Stimulated activated naive CD8-positive, alpha-beta T cell treated with anti-CD3 and anti-CD28 coated beads, Interleukin-15, Interleukin-2, amounts not matched to agents 100 ng/mL and 50 ng/mL, for 24 hours (primary cell): ENCODE data around the gene SLC9A7.
A peak's percentile ranks its signal among the peaks of the same experiment; 100 is the strongest.

Experiments
- H3K27ac Mint-ChIP-seq: one replicate; pipeline ENCODE4 v1.8.0; 2021; ENCODE audit warnings: mild to moderate bottlenecking, mixed read lengths
- H3K27me3 Mint-ChIP-seq: one replicate; pipeline ENCODE4 v1.8.0; 2021; ENCODE audit warnings: mixed read lengths
- H3K36me3 Mint-ChIP-seq: one replicate; pipeline ENCODE4 v1.8.0; 2021; ENCODE audit warnings: low read depth, mixed read lengths
- H3K4me1 Mint-ChIP-seq: one replicate; pipeline ENCODE4 v1.8.0; 2021; ENCODE audit warnings: low read depth, mixed read lengths
- H3K4me3 Mint-ChIP-seq: one replicate; pipeline ENCODE4 v1.8.0; 2021; ENCODE audit warnings: mild to moderate bottlenecking, mixed read lengths
- H3K9me3 Mint-ChIP-seq: one replicate; pipeline ENCODE4 v1.8.0; 2021; ENCODE audit warnings: mixed read lengths

The SLC9A7 gene

DNA sequence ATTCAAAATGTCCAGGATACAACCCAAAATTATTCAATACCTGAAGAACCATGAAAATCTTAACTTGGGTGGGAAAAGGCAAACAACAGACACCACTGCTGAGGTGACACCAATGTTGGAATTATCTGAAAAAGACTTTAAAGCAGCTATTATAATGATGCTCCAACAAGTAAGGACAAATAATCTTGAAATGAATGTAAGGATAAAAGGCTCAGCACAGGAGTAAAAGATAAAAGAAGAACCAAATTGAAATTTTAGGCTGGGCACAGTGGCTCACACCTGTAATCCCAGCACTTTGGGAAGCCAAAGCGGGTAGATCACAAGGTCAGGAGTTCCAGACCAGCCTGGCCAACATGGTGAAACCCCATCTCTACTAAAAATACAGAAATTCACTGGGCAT is 4.0 kb upstream of the SLC9A7 start:
- peaks cover 3% of the 10 kb centered on the region for H3K4me1 Mint-ChIP-seq
- H3K27me3 Mint-ChIP-seq: peaks cover 4% of the 10 kb centered on the region
- no peak overlapping the region for H3K27ac Mint-ChIP-seq
- H3K36me3 Mint-ChIP-seq: no peaks in the 10 kb centered on the region
- H3K9me3 Mint-ChIP-seq: no peaks in the 10 kb centered on the region
- H3K4me3 Mint-ChIP-seq: no peak overlapping the region

DNA sequence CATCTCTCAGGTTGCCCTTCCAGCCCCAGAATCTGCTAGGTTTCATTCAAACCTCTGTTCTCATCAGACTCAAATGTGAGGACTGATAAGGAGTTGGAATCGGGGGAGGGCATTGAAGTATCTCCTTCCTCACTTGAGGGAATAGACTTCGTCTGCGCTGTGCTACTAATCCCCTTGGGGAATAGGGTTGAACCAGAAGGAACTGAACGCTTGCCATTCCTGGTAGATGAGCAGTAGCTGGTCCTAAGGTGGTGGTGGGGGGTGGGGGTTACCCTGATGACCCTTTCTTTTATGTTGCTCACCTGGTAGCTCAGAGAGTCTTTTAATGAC is 692 bp upstream of the SLC9A7 start:
- Mint-ChIP-seq H3K4me1 (peaks cover 21% of the 10 kb centered on the region), H3K27ac (peak overlapping the region; percentile 77), H3K27me3 (peaks cover 4% of the 10 kb centered on the region), H3K36me3 (no peaks in the 10 kb centered on the region), H3K9me3 (no peaks in the 10 kb centered on the region), H3K4me3 (peak overlapping the region; percentile 81)

GRCh38 chrX:46758163-46758955 is 559 bp downstream of the SLC9A7 start:
- Mint-ChIP-seq H3K4me3 (peak overlapping the region; percentile 94), H3K27ac (peak overlapping the region; percentile 87), H3K9me3 (no peaks in the 10 kb centered on the region), H3K36me3 (no peaks in the 10 kb centered on the region), H3K27me3 (peaks cover 4% of the 10 kb centered on the region), H3K4me1 (peaks cover 30% of the 10 kb centered on the region)

DNA sequence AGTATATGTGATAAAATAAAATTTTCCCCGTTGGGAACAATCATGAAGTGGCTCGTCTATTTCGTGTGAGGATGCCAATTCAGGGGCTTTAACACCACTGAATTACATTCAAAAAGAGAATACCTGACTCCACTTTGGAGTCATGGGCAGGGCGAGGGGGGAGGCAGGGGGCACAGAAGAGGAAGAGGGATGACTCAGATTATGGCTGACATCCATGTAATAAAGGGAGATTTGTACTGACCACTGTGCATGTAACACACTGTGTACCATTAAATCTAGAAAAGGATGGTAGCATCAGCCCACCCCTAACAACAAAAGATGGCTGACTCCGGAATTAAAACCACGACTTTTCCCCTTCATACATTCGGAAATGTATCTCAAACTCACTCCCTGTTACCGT is 1.3 kb downstream of the SLC9A7 start:
- no peaks in the 10 kb centered on the region for H3K9me3 Mint-ChIP-seq
- H3K4me3 Mint-ChIP-seq: peak overlapping the region; percentile 94
- peaks cover 4% of the 10 kb centered on the region for H3K27me3 Mint-ChIP-seq
- H3K27ac Mint-ChIP-seq: peak overlapping the region; percentile 87
- peaks cover 30% of the 10 kb centered on the region for H3K4me1 Mint-ChIP-seq
- H3K36me3 Mint-ChIP-seq: no peaks in the 10 kb centered on the region

GRCh38 chrX:46757052-46757451 is 1.9 kb downstream of the SLC9A7 start:
- peak overlapping the region; percentile 87 for H3K27ac Mint-ChIP-seq
- peak overlapping the region; percentile 94 for H3K4me3 Mint-ChIP-seq
- no peaks in the 10 kb centered on the region for H3K9me3 Mint-ChIP-seq
- H3K36me3 Mint-ChIP-seq: no peaks in the 10 kb centered on the region
- H3K4me1 Mint-ChIP-seq: peaks cover 34% of the 10 kb centered on the region
- H3K27me3 Mint-ChIP-seq: peaks cover 4% of the 10 kb centered on the region

DNA sequence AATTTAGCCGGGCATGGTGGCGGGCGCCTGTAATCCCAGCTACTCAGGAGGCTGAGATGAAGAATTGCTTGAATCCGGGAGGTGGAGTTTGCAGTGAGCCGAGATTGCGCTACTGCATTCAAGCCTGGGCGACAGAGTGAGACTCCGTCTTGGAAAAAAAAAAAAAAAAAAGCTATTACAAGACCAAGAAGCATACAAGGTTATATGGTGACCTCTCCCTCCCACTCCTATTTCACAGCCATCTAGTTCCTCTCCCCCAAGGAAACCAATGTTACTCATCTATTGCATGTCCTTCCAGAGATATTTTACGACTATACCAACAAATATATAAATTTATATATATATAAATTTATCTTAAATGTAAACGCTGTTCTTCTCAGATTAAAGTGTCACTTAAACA is 3.2 kb downstream of the SLC9A7 start:
- Mint-ChIP-seq H3K27ac (no peak overlapping the region), H3K9me3 (no peaks in the 10 kb centered on the region), H3K36me3 (no peaks in the 10 kb centered on the region), H3K4me3 (no peak overlapping the region), H3K4me1 (peaks cover 34% of the 10 kb centered on the region), H3K27me3 (no peaks in the 10 kb centered on the region)

DNA sequence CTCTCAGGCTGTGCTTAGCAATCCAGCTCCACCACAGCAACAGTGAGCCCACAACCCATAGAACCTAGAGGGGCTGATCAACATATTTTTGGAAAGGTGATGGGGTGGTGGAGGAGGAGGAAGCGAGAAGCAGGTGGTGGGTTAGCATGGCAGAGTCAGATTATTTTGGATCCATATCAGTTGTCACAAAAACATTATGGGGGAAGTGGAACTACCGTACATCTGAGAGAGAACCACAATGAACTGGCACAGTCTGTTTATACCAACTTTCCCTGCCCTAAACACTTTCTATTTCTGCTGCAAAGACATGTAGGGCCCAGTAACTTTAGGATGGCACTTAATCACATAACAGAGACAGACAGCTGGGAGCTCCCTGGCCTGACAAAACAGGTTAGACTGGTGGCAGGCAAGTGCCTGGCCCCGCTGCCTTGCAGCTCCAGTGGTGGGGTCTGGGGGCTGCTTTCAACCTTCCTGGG is 4.3 kb downstream of the SLC9A7 start:
- Mint-ChIP-seq H3K9me3 (no peaks in the 10 kb centered on the region), H3K4me3 (peak overlapping the region; percentile 65), H3K27ac (peak overlapping the region; percentile 40), H3K36me3 (no peaks in the 10 kb centered on the region), H3K27me3 (no peaks in the 10 kb centered on the region), H3K4me1 (peaks cover 31% of the 10 kb centered on the region)

DNA sequence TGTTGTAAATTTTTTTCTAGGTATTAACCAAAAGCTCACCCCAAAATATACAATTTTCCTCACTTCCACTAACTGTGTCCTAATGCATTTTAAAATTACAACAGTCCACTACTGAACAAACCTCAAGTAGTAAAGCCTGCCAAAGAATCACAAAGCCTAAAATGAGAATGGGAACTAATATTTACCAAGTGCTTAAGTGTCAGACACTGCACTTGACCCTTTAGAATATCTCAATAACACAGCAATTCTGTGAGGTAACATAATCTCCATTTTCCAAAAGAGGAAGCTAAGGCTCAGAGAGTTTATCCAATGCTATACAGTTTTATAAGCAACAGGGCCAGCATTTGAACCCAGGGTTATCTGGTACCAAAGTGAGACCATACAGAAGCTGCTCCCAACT is 4.9 kb downstream of the SLC9A7 start:
- H3K4me3 Mint-ChIP-seq: no peak overlapping the region
- no peaks in the 10 kb centered on the region for H3K36me3 Mint-ChIP-seq
- H3K4me1 Mint-ChIP-seq: peaks cover 31% of the 10 kb centered on the region
- no peaks in the 10 kb centered on the region for H3K27me3 Mint-ChIP-seq
- no peak overlapping the region for H3K27ac Mint-ChIP-seq
- H3K9me3 Mint-ChIP-seq: no peaks in the 10 kb centered on the region

DNA sequence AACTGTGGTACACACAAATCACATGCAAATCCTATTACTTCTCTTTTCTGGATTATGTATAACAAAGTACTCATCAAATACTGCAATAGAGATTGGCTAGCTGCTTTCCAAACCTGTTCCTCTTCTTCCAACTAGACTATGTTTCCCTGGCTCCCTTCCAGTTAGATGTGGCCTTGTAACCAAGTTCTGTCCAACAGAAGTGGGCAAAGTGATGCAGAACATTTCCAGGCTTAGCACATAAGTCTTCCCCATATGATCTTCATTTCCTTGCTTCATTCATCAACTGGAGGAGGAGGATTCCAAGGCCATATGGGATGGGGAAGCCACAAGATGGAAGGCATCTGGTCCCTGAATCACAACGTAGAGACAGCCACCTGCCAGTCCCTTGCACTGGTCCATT is 8.0 kb downstream of the SLC9A7 start:
- no peaks in the 10 kb centered on the region for H3K9me3 Mint-ChIP-seq
- H3K27me3 Mint-ChIP-seq: no peaks in the 10 kb centered on the region
- H3K4me3 Mint-ChIP-seq: no peak overlapping the region
- H3K36me3 Mint-ChIP-seq: no peaks in the 10 kb centered on the region
- H3K27ac Mint-ChIP-seq: no peak overlapping the region
- peaks cover 29% of the 10 kb centered on the region for H3K4me1 Mint-ChIP-seq

DNA sequence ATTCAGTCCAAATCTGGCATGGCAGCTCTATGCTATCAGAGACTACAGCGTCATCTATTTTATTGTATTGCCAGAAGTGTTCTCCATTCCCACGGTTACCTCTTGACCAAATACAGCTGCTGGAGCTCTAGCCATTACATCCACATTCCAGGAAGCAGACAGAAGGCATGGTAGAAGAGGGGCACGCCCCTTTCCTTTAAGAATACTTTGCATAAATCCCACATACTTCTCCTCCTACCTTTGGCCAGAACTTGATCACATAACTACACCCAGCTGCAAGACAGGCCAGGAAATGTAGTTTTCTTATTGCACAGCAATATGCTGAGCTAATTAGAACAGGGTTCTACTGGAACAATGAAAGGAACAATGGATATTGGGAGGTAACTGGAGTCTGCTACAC is 14.9 kb downstream of the SLC9A7 start:
- H3K27me3 Mint-ChIP-seq: no peaks in the 10 kb centered on the region
- H3K9me3 Mint-ChIP-seq: no peaks in the 10 kb centered on the region
- H3K4me3 Mint-ChIP-seq: no peak overlapping the region
- peaks cover 15% of the 10 kb centered on the region for H3K4me1 Mint-ChIP-seq
- H3K36me3 Mint-ChIP-seq: peaks cover 22% of the 10 kb centered on the region
- no peak overlapping the region for H3K27ac Mint-ChIP-seq

DNA sequence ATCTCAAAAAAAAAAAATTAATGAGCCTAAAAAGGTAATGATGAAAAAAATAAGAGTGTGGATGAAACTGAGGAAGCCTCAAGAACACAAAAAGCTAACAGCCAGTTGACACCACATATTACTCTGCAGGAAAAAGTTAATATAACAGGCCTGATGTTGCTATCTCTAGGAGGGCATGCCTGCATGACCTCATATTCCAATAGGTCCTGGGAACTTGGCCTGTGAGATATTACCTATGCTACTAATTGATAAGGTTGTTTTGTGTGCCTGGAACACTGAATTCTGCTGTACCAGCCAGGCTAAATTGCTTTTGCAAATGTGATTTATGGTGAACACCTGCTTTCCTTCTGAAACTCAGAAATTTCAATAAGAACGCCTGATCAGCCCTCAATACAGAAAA is 15.9 kb downstream of the SLC9A7 start:
- H3K36me3 Mint-ChIP-seq: peaks cover 23% of the 10 kb centered on the region
- H3K27ac Mint-ChIP-seq: no peak overlapping the region
- H3K9me3 Mint-ChIP-seq: no peaks in the 10 kb centered on the region
- no peak overlapping the region for H3K4me3 Mint-ChIP-seq
- H3K27me3 Mint-ChIP-seq: no peaks in the 10 kb centered on the region
- H3K4me1 Mint-ChIP-seq: peaks cover 11% of the 10 kb centered on the region

- H3K9me3 Mint-ChIP-seq: peaks cover 14% of the 10 kb centered on the region
Measured at GRCh38 chrX:46739736-46740135, 19.2 kb downstream of the SLC9A7 start.

GRCh38 chrX:46737462-46737861 is 21.5 kb downstream of the SLC9A7 start:
- H3K9me3 Mint-ChIP-seq: peaks cover 14% of the 10 kb centered on the region
- H3K4me3 Mint-ChIP-seq: no peak overlapping the region
- H3K27ac Mint-ChIP-seq: no peak overlapping the region
- peaks cover 32% of the 10 kb centered on the region for H3K36me3 Mint-ChIP-seq
- peaks cover 24% of the 10 kb centered on the region for H3K4me1 Mint-ChIP-seq
- H3K27me3 Mint-ChIP-seq: no peaks in the 10 kb centered on the region

More at GRCh38 chrX:46739736-46740135, 19.2 kb downstream of the SLC9A7 start:
- peaks cover 38% of the 10 kb centered on the region for H3K36me3 Mint-ChIP-seq
- H3K4me3 Mint-ChIP-seq: no peak overlapping the region
- no peaks in the 10 kb centered on the region for H3K27me3 Mint-ChIP-seq
- H3K4me1 Mint-ChIP-seq: peaks cover 8% of the 10 kb centered on the region
- no peak overlapping the region for H3K27ac Mint-ChIP-seq

GRCh38 chrX:46737041-46737440 is 21.9 kb downstream of the SLC9A7 start:
- Mint-ChIP-seq H3K4me3 (no peak overlapping the region), H3K36me3 (peaks cover 28% of the 10 kb centered on the region), H3K9me3 (peaks cover 14% of the 10 kb centered on the region), H3K4me1 (peaks cover 24% of the 10 kb centered on the region), H3K27me3 (no peaks in the 10 kb centered on the region), H3K27ac (no peak overlapping the region)

DNA sequence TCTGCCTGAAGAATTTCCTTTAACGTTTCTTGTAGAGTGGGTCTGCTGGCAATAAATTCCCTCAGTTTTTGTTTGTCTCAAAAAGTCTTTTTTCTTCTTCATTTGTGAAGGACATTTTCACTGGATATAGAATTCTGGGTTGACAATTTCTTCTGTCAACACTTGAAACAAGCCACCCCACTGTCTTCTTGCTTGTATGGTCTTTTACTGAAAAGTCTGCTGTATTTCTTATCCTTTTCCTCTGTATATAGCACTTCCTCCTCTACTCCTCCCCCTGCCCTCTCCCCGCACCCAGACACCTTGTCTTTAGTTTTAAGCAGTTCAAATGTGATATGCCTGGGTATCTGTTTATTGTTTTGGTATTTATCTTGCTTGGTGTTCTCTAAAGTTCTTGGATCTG is 23.3 kb downstream of the SLC9A7 start:
- Mint-ChIP-seq H3K27me3 (no peaks in the 10 kb centered on the region), H3K36me3 (peaks cover 28% of the 10 kb centered on the region), H3K27ac (peak overlapping the region; percentile 58), H3K4me1 (peaks cover 24% of the 10 kb centered on the region), H3K4me3 (no peak overlapping the region), H3K9me3 (peaks cover 14% of the 10 kb centered on the region)

- Mint-ChIP-seq H3K9me3 (peaks cover 14% of the 10 kb centered on the region), H3K4me3 (no peak overlapping the region), H3K27ac (peak overlapping the region; percentile 85), H3K4me1 (peaks cover 24% of the 10 kb centered on the region), H3K27me3 (no peaks in the 10 kb centered on the region), H3K36me3 (peaks cover 16% of the 10 kb centered on the region)
Measured at GRCh38 chrX:46733226-46733625, 25.7 kb downstream of the SLC9A7 start.
